ENCODE measurements around the gene SPATA31A5. TPM values are rescaled to one million over a fixed set of nuclear protein-coding genes. Genes with fewer than 3 reads are reported as not detected.
"Not testable (repeated sequence)": the region's sequence is repeated elsewhere in the genome, so short reads cannot be mapped to it uniquely, and the experiment has no call there.

Gene SPATA31A5
- total RNA-seq, result not detected

GRCh38 chr9:60914107-60914506, at the start of gene SPATA31A5:
TSS of gene SPATA31A5 (plus strand) at chr9:60914407. CDS start at chr9:60914436, 29 bp downstream.
- ATAC-seq (replicated peaks); H3K4me1 Mint-ChIP-seq; H3K27ac Mint-ChIP-seq; H3K9me3 Mint-ChIP-seq; H3K36me3 Mint-ChIP-seq (ENCODE audit: low read depth); H3K27me3 Mint-ChIP-seq; H3K4me3 Mint-ChIP-seq: not testable (repeated sequence)

GRCh38 chr9:60962990-60963350, 48.8 kb downstream of the SPATA31A5 start:
- H3K27me3 Mint-ChIP-seq; H3K27ac Mint-ChIP-seq; ATAC-seq (replicated peaks); H3K4me1 Mint-ChIP-seq; H3K9me3 Mint-ChIP-seq; H3K36me3 Mint-ChIP-seq (ENCODE audit: low read depth); H3K4me3 Mint-ChIP-seq: not testable (repeated sequence)

- H3K4me3 Mint-ChIP-seq; H3K27me3 Mint-ChIP-seq; H3K9me3 Mint-ChIP-seq; H3K4me1 Mint-ChIP-seq; H3K36me3 Mint-ChIP-seq (ENCODE audit: low read depth); H3K27ac Mint-ChIP-seq; ATAC-seq (replicated peaks): not testable (repeated sequence)
These were observed 52.2 kb downstream of the SPATA31A5 start for GRCh38 chr9:60966382-60966781.

Data from activated T-helper 17 cell treated with anti-CD3 and anti-CD28 coated beads, Interleukin-2, amount 50 U/mL, for 72 hours (primary cell).